WTC11 (cell line): ENCODE results near the gene ETS1. TPM values are rescaled to one million over a fixed set of nuclear protein-coding genes. Genes with fewer than 3 reads are reported as not detected.

ENCODE experiments used
- ATAC-seq: fragments of 200-7000 bp; cut with Tn5 transposase; 2 replicates; pipeline ENCODE4 v1.10.0; 2021; ENCODE audit warnings: mild to moderate bottlenecking, moderate library complexity
- CTCF ChIA-PET: fragments of 300-600 bp; sonication (Branson Sonifier 250); formaldehyde crosslinking; loops from one replicate; lab custom pipeline; 2021; ENCODE audit warnings: antibody characterized with exemption; lab: Charles Lee
- POLR2A ChIA-PET: fragments of 350-600 bp; sonication (Branson Sonifier 250); formaldehyde crosslinking; loops from one replicate; lab custom pipeline; 2021; ENCODE audit warnings: antibody characterized with exemption; lab: Charles Lee
- DNase-seq: peaks from one replicate; pipeline ENCODE4 v3.0.0; 2021; ENCODE audit warnings: low spot score
- H3K27ac Mint-ChIP-seq: 2 replicates; pipeline ENCODE4 v1.8.0; 2021; ENCODE audit warnings: mixed read lengths
- H3K27me3 Mint-ChIP-seq: 2 replicates; pipeline ENCODE4 v1.8.0; 2021; ENCODE audit warnings: low read depth, mild to moderate bottlenecking, moderate library complexity, mixed read lengths
- H3K36me3 Mint-ChIP-seq: 2 replicates; pipeline ENCODE4 v1.8.0; 2021; ENCODE audit warnings: mixed read lengths
- H3K4me1 Mint-ChIP-seq: 2 replicates; pipeline ENCODE4 v1.8.0; 2022; ENCODE audit warnings: mixed read lengths
- H3K4me3 Mint-ChIP-seq: 2 replicates; pipeline ENCODE4 v1.8.0; 2021; ENCODE audit warnings: mild to moderate bottlenecking, moderate library complexity, mixed read lengths
- H3K9me3 Mint-ChIP-seq: 2 replicates; pipeline ENCODE4 v1.8.0; 2021; ENCODE audit warnings: mixed read lengths
- ATF2 ChIP-seq: sonication (generic); formaldehyde crosslinking; IDR thresholded peaks from 2 replicates; pipeline ENCODE4 v1.8.1; 2022; ENCODE audit warnings: low read depth, missing genetic modification reagents, borderline replicate concordance
- CBFB ChIP-seq: sonication (generic); formaldehyde crosslinking; IDR thresholded peaks from 2 replicates; pipeline ENCODE4 v1.8.1; 2022; ENCODE audit warnings: mild to moderate bottlenecking, low read depth, missing genetic modification reagents
- GABPB1 ChIP-seq: sonication (generic); formaldehyde crosslinking; IDR thresholded peaks from 2 replicates; pipeline ENCODE4 v1.8.1; 2023; ENCODE audit warnings: mild to moderate bottlenecking, missing genetic modification reagents
- HMGA2 ChIP-seq: fragments of 250-450 bp; sonication (Bioruptor Pico); IDR thresholded peaks from 2 replicates; pipeline ENCODE4 v1.4.0; 2021; ENCODE audit warnings: mild to moderate bottlenecking, moderate library complexity
- JAZF1 ChIP-seq: fragments of 250-450 bp; sonication (Bioruptor Pico); IDR thresholded peaks from 2 replicates; pipeline ENCODE4 v1.9.0; 2021; ENCODE audit warnings: moderate library complexity, mild to moderate bottlenecking, inconsistent platforms
- OVOL2 ChIP-seq: fragments of 250-450 bp; sonication (Bioruptor Pico); IDR thresholded peaks from 2 replicates; pipeline ENCODE4 v1.9.0; 2021; ENCODE audit warnings: mild to moderate bottlenecking, borderline replicate concordance
- SOX15 ChIP-seq: fragments of 250-450 bp; sonication (Bioruptor Pico); IDR thresholded peaks from 2 replicates; pipeline ENCODE4 v1.9.0; 2021; ENCODE audit warnings: mild to moderate bottlenecking
- STAT6 ChIP-seq: sonication (generic); formaldehyde crosslinking; conservative IDR thresholded peaks from 2 replicates; pipeline ENCODE4 v1.8.1; 2023; ENCODE audit warnings: mild to moderate bottlenecking, low read depth, missing genetic modification reagents, moderate library complexity
- USF1 ChIP-seq: sonication (generic); formaldehyde crosslinking; IDR thresholded peaks from 2 replicates; pipeline ENCODE4 v1.8.0; 2022; ENCODE audit warnings: mild to moderate bottlenecking, missing genetic modification reagents
- ZNF232 ChIP-seq: sonication (generic); formaldehyde crosslinking; IDR thresholded peaks from 2 replicates; pipeline ENCODE4 v1.8.0; 2022; ENCODE audit warnings: mild to moderate bottlenecking, missing genetic modification reagents
- ZNF281 ChIP-seq: sonication (generic); formaldehyde crosslinking; IDR thresholded peaks from 2 replicates; pipeline ENCODE4 v1.8.0; 2023; ENCODE audit warnings: mild to moderate bottlenecking, missing genetic modification reagents
- ZNF317 ChIP-seq: sonication (generic); formaldehyde crosslinking; IDR thresholded peaks from 2 replicates; pipeline ENCODE4 v1.8.1; 2023; ENCODE audit warnings: low read depth, mild to moderate bottlenecking, moderate library complexity, missing genetic modification reagents, borderline replicate concordance
- total RNA-seq: library from RNA; stranded (reverse); gene quantifications from 3 replicates; pipeline ENCODE4 v1.2.3, GENCODE V29; 2021
- TF ChIP-seq, protein P1 (sequence below): fragments of 200-600 bp; IDR thresholded peaks from 2 replicates; pipeline ENCODE4 v1.8.0; 2022; ENCODE audit warnings: antibody characterized with exemption
- TF ChIP-seq, protein P2 (sequence below): sonication (generic); formaldehyde crosslinking; IDR thresholded peaks from 2 replicates; pipeline ENCODE4 v1.8.1; 2023; ENCODE audit warnings: mild to moderate bottlenecking, moderate library complexity, missing genetic modification reagents
- TF ChIP-seq, protein P3 (sequence below): sonication (generic); formaldehyde crosslinking; IDR thresholded peaks from 2 replicates; pipeline ENCODE4 v1.8.1; 2022; ENCODE audit warnings: missing genetic modification reagents, borderline replicate concordance

ETS1 gene
- total RNA-seq, 1 experiment from 2014 or later = 33.1 TPM

DNA sequence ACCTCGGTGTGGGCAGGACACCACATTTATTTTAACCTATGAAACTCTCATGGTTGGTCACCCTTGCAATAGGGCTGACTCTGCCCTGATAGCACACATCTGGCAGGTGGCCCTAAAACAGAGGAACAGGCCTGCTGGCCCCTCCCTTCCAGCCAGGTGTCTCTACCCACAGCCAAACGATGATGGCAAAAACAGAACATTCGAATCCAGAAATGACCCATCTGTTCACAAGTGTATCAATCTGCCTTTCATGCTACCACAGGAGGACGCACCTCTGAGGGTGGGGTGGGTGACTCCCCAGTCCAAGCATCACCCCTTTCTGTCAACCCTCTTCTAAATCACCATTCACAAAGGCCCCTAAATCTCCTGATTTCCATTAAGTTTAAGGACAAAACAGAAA is 118.1 kb downstream of the ETS1 start (continued):
- no peak for TF ChIP-seq STAT6 (CRISPR knock-in tag)
- TF ChIP-seq, all 79 proteins: peak for 0

GRCh38 chr11:128468111-128468510 is 119.2 kb downstream of the ETS1 start:
- POLR2A ChIA-PET = no interaction called here
- Mint-ChIP-seq H3K4me3 (no peak overlapping the region), H3K9me3 (no peaks in the 10 kb centered on the region), H3K27ac (no peak overlapping the region), H3K36me3 (peaks cover 9% of the 10 kb centered on the region; the same call in 1 of the 2 replicates), H3K27me3 (no peaks in the 10 kb centered on the region), H3K4me1 (no peaks in the 10 kb centered on the region)
- TF ChIP-seq ZNF232 = no peak
- TF ChIP-seq SOX15 (CRISPR knock-in tag) = no peak
- TF ChIP-seq HMGA2 (CRISPR knock-in tag) = no peak
- TF ChIP-seq ATF2 (CRISPR knock-in tag) = no peak
- TF ChIP-seq, protein P1, sequence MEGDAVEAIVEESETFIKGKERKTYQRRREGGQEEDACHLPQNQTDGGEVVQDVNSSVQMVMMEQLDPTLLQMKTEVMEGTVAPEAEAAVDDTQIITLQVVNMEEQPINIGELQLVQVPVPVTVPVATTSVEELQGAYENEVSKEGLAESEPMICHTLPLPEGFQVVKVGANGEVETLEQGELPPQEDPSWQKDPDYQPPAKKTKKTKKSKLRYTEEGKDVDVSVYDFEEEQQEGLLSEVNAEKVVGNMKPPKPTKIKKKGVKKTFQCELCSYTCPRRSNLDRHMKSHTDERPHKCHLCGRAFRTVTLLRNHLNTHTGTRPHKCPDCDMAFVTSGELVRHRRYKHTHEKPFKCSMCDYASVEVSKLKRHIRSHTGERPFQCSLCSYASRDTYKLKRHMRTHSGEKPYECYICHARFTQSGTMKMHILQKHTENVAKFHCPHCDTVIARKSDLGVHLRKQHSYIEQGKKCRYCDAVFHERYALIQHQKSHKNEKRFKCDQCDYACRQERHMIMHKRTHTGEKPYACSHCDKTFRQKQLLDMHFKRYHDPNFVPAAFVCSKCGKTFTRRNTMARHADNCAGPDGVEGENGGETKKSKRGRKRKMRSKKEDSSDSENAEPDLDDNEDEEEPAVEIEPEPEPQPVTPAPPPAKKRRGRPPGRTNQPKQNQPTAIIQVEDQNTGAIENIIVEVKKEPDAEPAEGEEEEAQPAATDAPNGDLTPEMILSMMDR = no peak
- TF ChIP-seq CBFB (CRISPR knock-in tag) = no peak
- TF ChIP-seq USF1 = no peak
- TF ChIP-seq OVOL2 (CRISPR knock-in tag) = no peak
- no peak for TF ChIP-seq GABPB1
- CTCF ChIA-PET = interaction anchor here (1.1 kb wide), 1 partner anchor 164 kb away, joined by 3 read pairs; no protein-coding TSS in a partner anchor
- DNase-seq (no peak), ATAC-seq (no peak)

GRCh38 chr11:128467610-128468041 is 119.7 kb downstream of the ETS1 start:
- DNase-seq = no peak
- no peak overlapping the region for H3K27ac Mint-ChIP-seq
- no peaks in the 10 kb centered on the region for H3K4me1 Mint-ChIP-seq
- ChIA-PET CTCF (interaction anchor here (1.1 kb wide), 1 partner anchor 164 kb away, joined by 3 read pairs; no protein-coding TSS in a partner anchor), POLR2A (no interaction called here)
- H3K27me3 Mint-ChIP-seq = no peaks in the 10 kb centered on the region
- H3K36me3 Mint-ChIP-seq = peaks cover 10% of the 10 kb centered on the region; the same call in 1 of the 2 replicates
- no peak for TF ChIP-seq ZNF317
- no peak for TF ChIP-seq USF1
- TF ChIP-seq, protein P1 = no peak
- TF ChIP-seq, protein P2, sequence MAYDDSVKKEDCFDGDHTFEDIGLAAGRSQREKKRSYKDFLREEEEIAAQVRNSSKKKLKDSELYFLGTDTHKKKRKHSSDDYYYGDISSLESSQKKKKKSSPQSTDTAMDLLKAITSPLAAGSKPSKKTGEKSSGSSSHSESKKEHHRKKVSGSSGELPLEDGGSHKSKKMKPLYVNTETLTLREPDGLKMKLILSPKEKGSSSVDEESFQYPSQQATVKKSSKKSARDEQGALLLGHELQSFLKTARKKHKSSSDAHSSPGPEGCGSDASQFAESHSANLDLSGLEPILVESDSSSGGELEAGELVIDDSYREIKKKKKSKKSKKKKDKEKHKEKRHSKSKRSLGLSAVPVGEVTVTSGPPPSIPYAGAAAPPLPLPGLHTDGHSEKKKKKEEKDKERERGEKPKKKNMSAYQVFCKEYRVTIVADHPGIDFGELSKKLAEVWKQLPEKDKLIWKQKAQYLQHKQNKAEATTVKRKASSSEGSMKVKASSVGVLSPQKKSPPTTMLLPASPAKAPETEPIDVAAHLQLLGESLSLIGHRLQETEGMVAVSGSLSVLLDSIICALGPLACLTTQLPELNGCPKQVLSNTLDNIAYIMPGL = no peak
- no peak for TF ChIP-seq JAZF1
- no peak for TF ChIP-seq ZNF281 (CRISPR knock-in tag)
- TF ChIP-seq, protein P3, sequence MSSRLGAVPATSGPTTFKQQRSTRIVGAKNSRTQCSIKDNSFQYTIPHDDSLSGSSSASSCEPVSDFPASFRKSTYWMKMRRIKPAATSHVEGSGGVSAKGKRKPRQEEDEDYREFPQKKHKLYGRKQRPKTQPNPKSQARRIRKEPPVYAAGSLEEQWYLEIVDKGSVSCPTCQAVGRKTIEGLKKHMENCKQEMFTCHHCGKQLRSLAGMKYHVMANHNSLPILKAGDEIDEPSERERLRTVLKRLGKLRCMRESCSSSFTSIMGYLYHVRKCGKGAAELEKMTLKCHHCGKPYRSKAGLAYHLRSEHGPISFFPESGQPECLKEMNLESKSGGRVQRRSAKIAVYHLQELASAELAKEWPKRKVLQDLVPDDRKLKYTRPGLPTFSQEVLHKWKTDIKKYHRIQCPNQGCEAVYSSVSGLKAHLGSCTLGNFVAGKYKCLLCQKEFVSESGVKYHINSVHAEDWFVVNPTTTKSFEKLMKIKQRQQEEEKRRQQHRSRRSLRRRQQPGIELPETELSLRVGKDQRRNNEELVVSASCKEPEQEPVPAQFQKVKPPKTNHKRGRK (CRISPR knock-in tag) = no peak
- TF ChIP-seq, all 79 proteins: peak for 0
- ATAC-seq = no peak
- Mint-ChIP-seq H3K9me3 (no peaks in the 10 kb centered on the region), H3K4me3 (no peak overlapping the region)
